Tibial artery (tissue), 4 donors: ENCODE results near the gene ACTA2.

Source experiments
- DNase-seq, 2 donors: peaks; one replicate each; pipeline ENCODE4 v3.0.0-alpha.2; 2019
- H3K27ac ChIP-seq, 2 donors: fragments of 200-600 bp; sonication (generic) in 1 of 2; 1 replicate in 1 of 2; 2 replicates in 1 of 2; pipeline ENCODE4 v1.5.1; 2018 to 2019; ENCODE audit warnings: mild to moderate bottlenecking in 1 of 2
- H3K27me3 ChIP-seq, 2 donors: fragments of 200-600 bp; sonication (generic) in 1 of 2; one replicate each; pipeline versions ENCODE4 v1.5.1 to v1.6.0; 2016 to 2019
- H3K36me3 ChIP-seq, 3 donors: fragments of 200-600 bp; sonication (generic) in 2 of 3; one replicate each; pipeline ENCODE4 v1.5.1; 2016 to 2019; ENCODE audit warnings: mild to moderate bottlenecking in 2 of 3
- H3K4me1 ChIP-seq, 4 donors: fragments of 200-600 bp; sonication (generic) in 2 of 4; 1 replicate in 3 of 4; 2 replicates in 1 of 4; pipeline ENCODE4 v1.5.1; 2016 to 2019
- H3K4me3 ChIP-seq, 2 donors: fragments of 200-600 bp; sonication (generic) in 1 of 2; 1 replicate in 1 of 2; 2 replicates in 1 of 2; pipeline ENCODE4 v1.5.1; 2018 to 2019; ENCODE audit warnings: mild to moderate bottlenecking in 2 of 2
- H3K9me3 ChIP-seq, 3 donors: fragments of 200-600 bp; sonication (generic) in 1 of 3; one replicate each; pipeline ENCODE4 v1.5.1; 2016 to 2019
- CTCF ChIP-seq, 2 experiments: fragments of 200-600 bp in 1 of 2; fragments of 450-650 bp in 1 of 2; IDR thresholded peaks; one replicate each; pipeline ENCODE4 v1.5.1; 2017 to 2019; ENCODE audit warnings: antibody characterized with exemption in 2 of 2, mild to moderate bottlenecking in 1 of 2, moderate library complexity in 1 of 2
- intact Hi-C: fragments of 100-400 bp; cut with DNase I; formaldehyde crosslinking; loops from one replicate; pipeline ENCODE4 v1.15.0; 2023; ENCODE audit warnings: low total_unique reads

Gene ACTA2

GRCh38 chr10:88986549-88987242, 34.1 kb upstream of the ACTA2 start:
- H3K27ac ChIP-seq: peak overlapping the region; percentile 82 to 92
- H3K9me3 ChIP-seq: no peaks in the 10 kb centered on the region
- intact Hi-C loops: loop anchor here (2.0 to 10.0 kb wide), 3 partner anchors 38 to 152 kb away; no protein-coding TSS in a partner anchor
- peaks cover 0 to 82% (median 38%) of the 10 kb centered on the region in 4 donors for H3K4me1 ChIP-seq
- no peaks in the 10 kb centered on the region for H3K27me3 ChIP-seq
- peak; percentile 71 to 75 for TF ChIP-seq CTCF (IDR thresholded peaks at IDR 0.05)
- no peak overlapping the region for H3K4me3 ChIP-seq
- no peak for DNase-seq
- H3K36me3 ChIP-seq: no peaks in the 10 kb centered on the region

- H3K27me3 ChIP-seq: no peaks in the 10 kb centered on the region
- TF ChIP-seq CTCF (IDR thresholded peaks at IDR 0.05): no peak
- intact Hi-C loops: loop anchor here (10.0 kb wide), 1 partner anchor 150 kb away; no protein-coding TSS in a partner anchor
- H3K9me3 ChIP-seq: no peaks in the 10 kb centered on the region
- peaks cover 0 to 98% (median 55%) of the 10 kb centered on the region in 4 donors for H3K4me1 ChIP-seq
- no peaks in the 10 kb centered on the region for H3K36me3 ChIP-seq
- H3K27ac ChIP-seq: peak overlapping the region; percentile 82 to 92
- no peak overlapping the region for H3K4me3 ChIP-seq
- no peak for DNase-seq
Observed at GRCh38 chr10:88984525-88984924, 32.0 kb upstream of the ACTA2 start.

- H3K27ac ChIP-seq: peak overlapping the region; percentile 82 to 92
Observed at GRCh38 chr10:88983939-88984338, 31.4 kb upstream of the ACTA2 start.

GRCh38 chr10:88983206-88983605, 30.6 kb upstream of the ACTA2 start:
- Histone ChIP-seq H3K27me3 (no peaks in the 10 kb centered on the region), H3K4me3 (peak overlapping the region; percentile 14 to 21), H3K36me3 (no peaks in the 10 kb centered on the region), H3K27ac (peak overlapping the region; percentile 82 to 92), H3K4me1 (peaks cover 0 to 100% (median 61%) of the 10 kb centered on the region in 4 donors), H3K9me3 (no peaks in the 10 kb centered on the region)
- DNase-seq: no peak
- TF ChIP-seq CTCF (IDR thresholded peaks at IDR 0.05): no peak
- intact Hi-C loops: loop anchor here (10.0 kb wide), 1 partner anchor 148 kb away; no protein-coding TSS in a partner anchor

More at GRCh38 chr10:88983939-88984338, 31.4 kb upstream of the ACTA2 start:
- H3K36me3 ChIP-seq: no peaks in the 10 kb centered on the region
- intact Hi-C loops: loop anchor here (10.0 kb wide), 1 partner anchor 149 kb away; no protein-coding TSS in a partner anchor
- DNase-seq: no peak
- no peak for TF ChIP-seq CTCF (IDR thresholded peaks at IDR 0.05)
- no peak overlapping the region for H3K4me3 ChIP-seq
- H3K4me1 ChIP-seq: peaks cover 0 to 98% (median 56%) of the 10 kb centered on the region in 4 donors
- H3K9me3 ChIP-seq: no peaks in the 10 kb centered on the region
- H3K27me3 ChIP-seq: no peaks in the 10 kb centered on the region

GRCh38 chr10:88982366-88982765, 29.8 kb upstream of the ACTA2 start:
- Histone ChIP-seq H3K9me3 (no peaks in the 10 kb centered on the region), H3K27ac (peak overlapping the region; percentile 82 to 92), H3K4me3 (peak overlapping the region; percentile 14 to 21), H3K27me3 (no peaks in the 10 kb centered on the region), H3K4me1 (peaks cover 0 to 92% (median 58%) of the 10 kb centered on the region in 4 donors), H3K36me3 (no peaks in the 10 kb centered on the region)
- no peak for DNase-seq
- intact Hi-C loops: loop anchor here (10.0 kb wide), 1 partner anchor 148 kb away; no protein-coding TSS in a partner anchor
- TF ChIP-seq CTCF (IDR thresholded peaks at IDR 0.05): no peak
